Endothelial cell of umbilical vein (primary cell): ENCODE results near the gene C1orf167. TPM values are rescaled to one million over a fixed set of nuclear protein-coding genes. Genes with fewer than 3 reads are reported as not detected.

Source experiments
- BruUV-seq: library from RNA; stranded (reverse); fragments of 400-500 nt; replicated peaks from 2 replicates; lab custom pipeline; 2021; lab: Mats Ljungman, UMichigan
- CTCF ChIA-PET: fragments of 300-600, 350-600 bp; sonication (Branson Sonifier 250); formaldehyde crosslinking; loops from one replicate; lab custom pipeline; 2021; ENCODE audit warnings: antibody characterized with exemption, inconsistent platforms; lab: Charles Lee
- POLR2A ChIA-PET: fragments of 300-600, 350-600 bp; sonication (Branson Sonifier 250); formaldehyde crosslinking; loops from one replicate; lab custom pipeline; 2021; ENCODE audit warnings: antibody characterized with exemption, inconsistent platforms; lab: Charles Lee
- DNase-seq: peaks from one replicate; pipeline ENCODE4 v3.0.0-alpha.2; 2011; ENCODE audit warnings: low read depth, low spot score
- FAIRE-seq: peaks from 2 replicates; lab custom pipeline; 2011; peaks lifted over from hg19 to GRCh38; lab: Jason Lieb, UNC
- H2AFZ ChIP-seq: 2 replicates; pipeline ENCODE4 v1.6.0; 2012; ENCODE audit warnings: low read depth, low read length, control low read depth, inconsistent platforms
- H3K27ac ChIP-seq: 2 replicates; pipeline ENCODE4 v1.5.1; 2011; ENCODE audit warnings: low read depth, mild to moderate bottlenecking, control low read depth, low read length, moderate library complexity; ENCODE audit not compliant: insufficient read depth
- H3K27me3 ChIP-seq, 2 experiments: 2 replicates each; pipeline versions ENCODE4 v1.6.0 to v1.6.1; 2011; ENCODE audit warnings: low read length in 2 of 2, mixed read lengths in 1 of 2; ENCODE audit not compliant: control insufficient read depth in 2 of 2, insufficient read depth in 2 of 2
- H3K36me3 ChIP-seq, 2 experiments: 2 replicates in 1 of 2; 3 replicates in 1 of 2; pipeline ENCODE4 v1.5.1; 2011; ENCODE audit warnings: low read length in 2 of 2, mild to moderate bottlenecking in 1 of 2, moderate library complexity in 1 of 2; ENCODE audit not compliant: control insufficient read depth in 2 of 2, insufficient read depth in 2 of 2; ENCODE audit errors: extremely low read depth in 1 of 2
- H3K4me1 ChIP-seq: 3 replicates; pipeline ENCODE4 v1.5.1; 2011; ENCODE audit warnings: mild to moderate bottlenecking, low read length; ENCODE audit not compliant: control insufficient read depth, insufficient read depth; ENCODE audit errors: extremely low read depth
- H3K4me2 ChIP-seq: 2 replicates; pipeline ENCODE4 v1.6.1; 2011; ENCODE audit warnings: low read length, control low read depth, mixed read lengths; ENCODE audit not compliant: insufficient read depth
- H3K4me3 ChIP-seq, 3 experiments: fragments of 200-600 bp in 1 of 3; sonication (generic), shearing (Covaris generic) in 1 of 3; replicated peaks in 1 of 3; 2 replicates each; pipeline ENCODE4 v1.5.1; 2011 to 2016; ENCODE audit warnings: control low read depth in 3 of 3, low read length in 3 of 3, mild to moderate bottlenecking in 2 of 3, inconsistent platforms in 1 of 3, low read depth in 1 of 3, moderate library complexity in 1 of 3; ENCODE audit not compliant: insufficient read depth in 1 of 3
- H3K79me2 ChIP-seq: 2 replicates; pipeline ENCODE4 v1.6.0; 2012; ENCODE audit warnings: low read length, inconsistent platforms; ENCODE audit not compliant: control insufficient read depth, insufficient read depth
- H3K9ac ChIP-seq: replicated peaks from 2 replicates; pipeline ENCODE3; 2011; ENCODE audit warnings: low read length, control low read depth; ENCODE audit not compliant: insufficient read depth; ENCODE audit errors: extremely low read depth
- H3K9me1 ChIP-seq: replicated peaks from 3 replicates; pipeline ENCODE4 v1.6.0; 2011; ENCODE audit warnings: mild to moderate bottlenecking, low read length; ENCODE audit not compliant: control insufficient read depth, insufficient read depth; ENCODE audit errors: extremely low read depth
- H3K9me3 ChIP-seq: replicated peaks from 2 replicates; pipeline ENCODE4 v1.5.1; 2012; ENCODE audit warnings: low read length, inconsistent platforms; ENCODE audit not compliant: control insufficient read depth, insufficient read depth
- H4K20me1 ChIP-seq: replicated peaks from 2 replicates; pipeline ENCODE3; 2011; ENCODE audit warnings: mild to moderate bottlenecking, low read length; ENCODE audit not compliant: control insufficient read depth, insufficient read depth; ENCODE audit errors: extremely low read depth
- EZH2 ChIP-seq: IDR thresholded peaks from 2 replicates; pipeline ENCODE4 v1.6.1; 2012; ENCODE audit warnings: borderline replicate concordance, low read depth, mild to moderate bottlenecking, moderate library complexity, low read length, inconsistent platforms; ENCODE audit not compliant: severe bottlenecking
- FOS ChIP-seq: IDR thresholded peaks from 2 replicates; pipeline ENCODE4 v1.6.1; 2011; ENCODE audit warnings: mild to moderate bottlenecking, low read length, moderate library complexity, borderline replicate concordance; ENCODE audit not compliant: insufficient read depth
- GATA2 ChIP-seq: IDR thresholded peaks from 2 replicates; pipeline ENCODE4 v1.7.0; 2011; ENCODE audit warnings: low read depth, mild to moderate bottlenecking, moderate library complexity, mixed read lengths, low read length; ENCODE audit not compliant: insufficient read length, insufficient read depth
- JUN ChIP-seq: IDR thresholded peaks from 2 replicates; pipeline ENCODE4 v1.6.1; 2011; ENCODE audit warnings: borderline replicate concordance, low read depth; ENCODE audit not compliant: insufficient read length, insufficient read depth
- MYC ChIP-seq: IDR thresholded peaks from one replicate; pipeline ENCODE4 v1.6.1; 2011; ENCODE audit warnings: mild to moderate bottlenecking, low read depth, low read length
- POLR2A ChIP-seq: IDR thresholded peaks from 2 replicates; pipeline ENCODE4 v1.6.1; 2012; ENCODE audit warnings: low read depth, mild to moderate bottlenecking, control low read depth, low read length
- POLR2AphosphoS5 ChIP-seq: IDR thresholded peaks from 2 replicates; pipeline ENCODE4 v1.6.1; 2012; ENCODE audit warnings: low read depth, mild to moderate bottlenecking, control low read depth, low read length, moderate library complexity; ENCODE audit not compliant: insufficient read depth
- dilution Hi-C: fragments of 300-500 bp; cut with MboI; formaldehyde crosslinking; loops from one replicate; pipeline ENCODE4 v1.15.0; 2019; ENCODE audit warnings: low sequenced_read_pairs; ENCODE audit not compliant: extremely low pct_ligation_motif_present
- intact Hi-C: fragments of 100-400 bp; cut with micrococcal nuclease; formaldehyde crosslinking; loops from one replicate; pipeline ENCODE4 v1.10.0; 2022
- polyA plus RNA-seq, 4 experiments: library from polyadenylated mRNA; depleted of rRNA in 3 of 4; stranded (reverse) in 3 of 4; unstranded in 1 of 4; fragments of >200 nt; gene quantifications; 2 replicates each; pipeline versions ENCODE4 v1.2.1 to v1.2.3, GENCODE V29; 2011 to 2012; ENCODE audit warnings: missing spikeins in 1 of 4
- total RNA-seq: library from RNA; stranded (reverse); gene quantifications from 2 replicates; pipeline ENCODE4 v1.2.3, GENCODE V29; 2021
- TF ChIP-seq, protein P1 (sequence below), 2 donors: IDR thresholded peaks; 1 replicate in 1 of 2; 2 replicates in 1 of 2; pipeline ENCODE4 v1.5.1; 2011; ENCODE audit warnings: low read length in 2 of 2, mild to moderate bottlenecking in 2 of 2, moderate library complexity in 2 of 2, control low read depth in 1 of 2, inconsistent platforms in 1 of 2, low read depth in 1 of 2; ENCODE audit not compliant: insufficient read depth in 1 of 2; ENCODE audit errors: extremely low read depth in 1 of 2
- TF ChIP-seq, protein P2 (sequence below): IDR thresholded peaks from 2 replicates; pipeline ENCODE4 v1.6.1; 2011; ENCODE audit not compliant: insufficient read depth, insufficient read length

C1orf167 gene
- total and polyA plus RNA-seq, 2 donors (not counting 3 experiments of a cell fraction or from before 2014, with no cell fraction given) = not detected

DNA sequence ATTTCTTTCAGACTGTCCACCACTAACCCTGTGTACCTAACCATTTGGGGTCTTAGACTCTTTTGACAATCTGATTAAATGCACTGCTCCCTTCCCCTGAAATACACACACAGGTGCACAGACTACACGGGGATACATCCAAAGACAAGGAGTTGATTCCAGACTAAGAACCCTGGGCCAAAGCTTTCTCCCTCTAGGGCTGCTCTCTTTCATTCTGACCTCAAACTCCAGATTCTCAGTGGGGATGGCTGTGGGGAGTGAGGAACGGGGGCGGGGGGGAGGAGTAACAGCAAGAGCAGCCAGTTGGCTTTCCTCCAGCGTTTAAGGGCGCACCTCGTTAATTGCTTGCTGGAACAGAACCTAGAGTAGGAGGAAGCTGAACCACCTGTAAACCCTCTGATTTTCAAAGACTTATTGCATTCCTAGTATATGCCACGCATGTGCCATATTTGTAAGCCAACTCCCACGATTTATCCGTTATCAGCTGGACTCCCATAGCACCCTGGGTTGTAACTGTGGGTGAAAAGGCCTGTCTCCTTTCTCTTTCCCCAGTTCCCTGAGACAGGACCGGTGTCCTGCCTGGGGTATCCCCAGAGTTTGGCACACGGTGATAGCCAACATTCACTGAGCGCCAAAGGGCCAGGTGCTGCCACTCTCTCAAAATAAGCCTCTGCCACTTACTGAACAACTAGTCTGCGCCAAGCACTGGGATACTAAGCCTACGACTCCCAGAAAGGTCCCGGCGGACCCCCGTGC lies 42.9 kb downstream of the C1orf167 start:
- H3K79me2 ChIP-seq = peaks cover 37% of the 10 kb centered on the region
- ChIA-PET POLR2A (no interaction called here), CTCF (interaction anchor here (0.8 to 1.4 kb wide), 2 partner anchors 18 to 141 kb away, joined by 3 to 4 read pairs; partner anchors contain the start of gene FBXO6)
- H3K9me1 ChIP-seq = no peaks in the 10 kb centered on the region
- peak overlapping the region; percentile 7 to 66 (median 56) for H3K4me3 ChIP-seq
- H3K27ac ChIP-seq = peak overlapping the region; percentile 85
- H3K4me1 ChIP-seq = peaks cover 51% of the 10 kb centered on the region
- dilution Hi-C loops (no loop called here), intact Hi-C loops (loop anchor here (1.0 to 10.0 kb wide), 2 partner anchors 8 to 530 kb away; partner anchors contain the start of gene UBIAD1)
- BruUV-seq = no TSS peak
- peak overlapping the region; percentile 82 for H3K4me2 ChIP-seq
- peaks cover 8 to 14% of the 10 kb centered on the region in 2 experiments for H3K36me3 ChIP-seq
- FAIRE-seq = no peak
- H2AFZ ChIP-seq = peak overlapping the region; percentile 50
- H4K20me1 ChIP-seq = no peaks in the 10 kb centered on the region
- H3K9ac ChIP-seq = peak overlapping the region; percentile 67
- H3K9me3 ChIP-seq = no peaks in the 10 kb centered on the region
- no peaks in the 10 kb centered on the region for H3K27me3 ChIP-seq
- no peak for TF ChIP-seq POLR2A
- no peak for TF ChIP-seq FOS
- no peak for TF ChIP-seq GATA2
- TF ChIP-seq EZH2 = no peak
- no peak for TF ChIP-seq JUN
- TF ChIP-seq, protein P1, sequence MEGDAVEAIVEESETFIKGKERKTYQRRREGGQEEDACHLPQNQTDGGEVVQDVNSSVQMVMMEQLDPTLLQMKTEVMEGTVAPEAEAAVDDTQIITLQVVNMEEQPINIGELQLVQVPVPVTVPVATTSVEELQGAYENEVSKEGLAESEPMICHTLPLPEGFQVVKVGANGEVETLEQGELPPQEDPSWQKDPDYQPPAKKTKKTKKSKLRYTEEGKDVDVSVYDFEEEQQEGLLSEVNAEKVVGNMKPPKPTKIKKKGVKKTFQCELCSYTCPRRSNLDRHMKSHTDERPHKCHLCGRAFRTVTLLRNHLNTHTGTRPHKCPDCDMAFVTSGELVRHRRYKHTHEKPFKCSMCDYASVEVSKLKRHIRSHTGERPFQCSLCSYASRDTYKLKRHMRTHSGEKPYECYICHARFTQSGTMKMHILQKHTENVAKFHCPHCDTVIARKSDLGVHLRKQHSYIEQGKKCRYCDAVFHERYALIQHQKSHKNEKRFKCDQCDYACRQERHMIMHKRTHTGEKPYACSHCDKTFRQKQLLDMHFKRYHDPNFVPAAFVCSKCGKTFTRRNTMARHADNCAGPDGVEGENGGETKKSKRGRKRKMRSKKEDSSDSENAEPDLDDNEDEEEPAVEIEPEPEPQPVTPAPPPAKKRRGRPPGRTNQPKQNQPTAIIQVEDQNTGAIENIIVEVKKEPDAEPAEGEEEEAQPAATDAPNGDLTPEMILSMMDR (IDR thresholded peaks at IDR 0.05; ENCODE audit: extremely low read depth in 1 of 2, insufficient read depth in 1 of 2, low read depth in 1 of 2, low read length in 2 of 2) = no peak
- TF ChIP-seq, protein P2, sequence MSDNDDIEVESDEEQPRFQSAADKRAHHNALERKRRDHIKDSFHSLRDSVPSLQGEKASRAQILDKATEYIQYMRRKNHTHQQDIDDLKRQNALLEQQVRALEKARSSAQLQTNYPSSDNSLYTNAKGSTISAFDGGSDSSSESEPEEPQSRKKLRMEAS = no peak
- TF ChIP-seq MYC = no peak
- TF ChIP-seq POLR2AphosphoS5 = no peak
- peak; percentile 31 for DNase-seq
